ENCODE measurements around the gene PTPRA.
"Not testable (repeated sequence)": the region's sequence is repeated elsewhere in the genome, so short reads cannot be mapped to it uniquely, and the experiment has no call there.

PTPRA gene

DNA sequence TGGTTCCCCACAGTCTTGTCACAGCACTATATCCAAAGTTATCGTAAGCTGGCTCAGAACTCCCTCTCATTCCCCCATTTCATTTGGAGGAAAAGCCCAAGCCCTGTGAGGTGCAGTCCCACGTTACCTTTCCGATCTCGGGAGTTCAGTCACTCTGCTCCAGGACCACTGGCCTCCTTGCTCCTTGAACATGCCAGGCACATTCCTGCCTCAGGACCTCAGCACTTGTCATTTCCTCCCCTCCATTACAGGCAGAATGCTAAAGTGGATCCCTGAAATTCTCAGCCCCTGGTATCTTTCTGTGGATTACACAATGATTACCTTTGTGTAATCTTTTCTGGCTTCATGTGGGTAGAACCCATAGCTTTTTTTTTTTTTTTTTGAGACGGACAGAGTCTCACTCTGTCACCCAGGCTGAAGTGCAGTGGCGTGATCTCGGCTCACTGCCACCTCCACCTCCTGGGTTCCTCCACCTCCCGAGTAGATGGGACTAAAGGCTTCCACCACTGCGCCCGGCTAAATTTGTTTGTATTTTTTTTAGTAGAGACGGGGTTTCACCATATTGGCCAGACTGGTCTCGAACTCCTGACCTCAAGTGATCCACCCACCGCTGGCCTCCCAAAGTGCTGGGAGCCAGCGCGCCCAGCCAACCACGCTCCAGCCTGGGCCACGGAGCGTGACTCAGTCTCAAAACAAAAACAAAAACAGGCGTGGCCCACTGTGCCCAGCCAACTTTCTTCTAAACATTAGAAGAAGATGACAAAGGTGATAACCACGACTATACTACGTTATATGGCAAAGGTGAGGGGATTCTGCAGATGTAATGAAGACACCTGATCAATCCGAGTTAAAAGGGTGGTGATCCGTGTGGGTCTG is 194.1 kb downstream of the PTPRA start:
- no peak overlapping the region for H3K27ac Mint-ChIP-seq
- H3K36me3 Mint-ChIP-seq (ENCODE audit: low read depth): no peaks in the 10 kb centered on the region
- H3K9me3 Mint-ChIP-seq: no peaks in the 10 kb centered on the region

DNA sequence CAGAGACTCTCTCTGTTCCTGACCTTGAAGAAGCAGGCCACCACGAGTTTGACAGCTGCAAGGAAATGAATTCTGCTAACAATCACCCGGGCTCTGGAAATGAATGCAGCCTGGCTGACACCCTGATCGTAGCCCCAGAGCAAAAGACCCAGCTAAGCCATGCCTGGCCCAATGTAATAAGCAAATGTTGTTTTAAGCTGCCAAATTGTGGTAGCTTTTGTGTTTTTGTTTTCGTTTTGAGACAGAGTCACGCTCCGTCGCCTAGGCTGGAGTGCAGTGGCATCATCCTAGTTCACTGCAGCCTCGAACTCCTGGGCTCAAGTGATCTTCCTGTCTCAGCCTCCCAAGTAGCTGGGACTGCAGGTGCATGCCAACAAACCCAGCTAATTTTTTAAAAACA is 194.8 kb downstream of the PTPRA start:
- Mint-ChIP-seq H3K9me3 (no peaks in the 10 kb centered on the region), H3K4me3 (no peak overlapping the region), H3K27me3 (no peaks in the 10 kb centered on the region), H3K4me1 (ENCODE audit: low read depth) (peaks cover 22% of the 10 kb centered on the region), H3K27ac (no peak overlapping the region), H3K36me3 (ENCODE audit: low read depth) (no peaks in the 10 kb centered on the region)

More for the DNA sequence above, 194.1 kb downstream of the PTPRA start:
- Mint-ChIP-seq H3K27me3 (no peaks in the 10 kb centered on the region), H3K4me1 (ENCODE audit: low read depth) (peaks cover 19% of the 10 kb centered on the region), H3K4me3 (no peak overlapping the region)

- H3K27ac Mint-ChIP-seq: no peak overlapping the region
These were observed 196.0 kb downstream of the PTPRA start for GRCh38 chr20:3068986-3069900.

GRCh38 chr20:3070725-3071124 is 197.4 kb downstream of the PTPRA start:
- H3K4me3 Mint-ChIP-seq: peak overlapping the region; percentile 63
- no peak overlapping the region for H3K27ac Mint-ChIP-seq
- peaks cover 15% of the 10 kb centered on the region for H3K4me1 Mint-ChIP-seq (ENCODE audit: low read depth)
- H3K27me3 Mint-ChIP-seq: no peaks in the 10 kb centered on the region
- no peaks in the 10 kb centered on the region for H3K36me3 Mint-ChIP-seq (ENCODE audit: low read depth)
- H3K9me3 Mint-ChIP-seq: no peaks in the 10 kb centered on the region

More at GRCh38 chr20:3068986-3069900, 196.0 kb downstream of the PTPRA start:
- Mint-ChIP-seq H3K27me3 (no peaks in the 10 kb centered on the region), H3K4me1 (ENCODE audit: low read depth) (peaks cover 21% of the 10 kb centered on the region), H3K4me3 (no peak overlapping the region), H3K9me3 (no peaks in the 10 kb centered on the region), H3K36me3 (ENCODE audit: low read depth) (no peaks in the 10 kb centered on the region)

DNA sequence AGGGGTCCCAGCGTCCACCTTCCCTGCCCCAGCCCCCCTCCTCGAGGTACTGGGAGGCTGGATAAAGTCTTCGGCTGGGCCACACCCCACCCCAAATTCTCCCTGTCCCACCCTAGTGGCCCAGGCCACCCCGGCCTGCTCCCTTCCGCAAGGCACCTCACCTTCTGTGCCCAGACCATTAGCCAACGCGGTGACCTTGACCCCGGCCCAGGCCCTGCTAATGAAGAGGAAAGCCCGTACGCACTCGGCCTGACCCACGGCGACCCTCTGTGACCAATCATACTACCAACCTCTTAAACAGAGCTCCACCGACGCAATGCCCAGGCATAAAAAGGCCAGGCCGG is 198.0 kb downstream of the PTPRA start:
- Mint-ChIP-seq H3K27me3 (no peaks in the 10 kb centered on the region), H3K27ac (no peak overlapping the region), H3K4me3 (peak overlapping the region; percentile 63), H3K9me3 (no peaks in the 10 kb centered on the region), H3K4me1 (ENCODE audit: low read depth) (peaks cover 15% of the 10 kb centered on the region), H3K36me3 (ENCODE audit: low read depth) (no peaks in the 10 kb centered on the region)

GRCh38 chr20:3071610-3072529 is 198.6 kb downstream of the PTPRA start, which contains the start of gene OXT:
TSS of gene OXT (plus strand) at chr20:3071620. CDS start at chr20:3071656, 36 bp downstream.
- peaks cover 18% of the 10 kb centered on the region for H3K4me1 Mint-ChIP-seq (ENCODE audit: low read depth)
- H3K27ac Mint-ChIP-seq: no peak within 1 kb of the TSS
- H3K4me3 Mint-ChIP-seq: peak within 1 kb of the TSS; percentile 69

GRCh38 chr20:3072530-3073250 is 199.4 kb downstream of the PTPRA start:
- peak overlapping the region; percentile 69 for H3K4me3 Mint-ChIP-seq
- no peak overlapping the region for H3K27ac Mint-ChIP-seq
- no peaks in the 10 kb centered on the region for H3K9me3 Mint-ChIP-seq
- no peaks in the 10 kb centered on the region for H3K36me3 Mint-ChIP-seq (ENCODE audit: low read depth)
- H3K4me1 Mint-ChIP-seq (ENCODE audit: low read depth): peaks cover 27% of the 10 kb centered on the region
- peaks cover 2% of the 10 kb centered on the region for H3K27me3 Mint-ChIP-seq

More at GRCh38 chr20:3071610-3072529, 198.6 kb downstream of the PTPRA start, which contains the start of gene OXT:
- Mint-ChIP-seq H3K27me3 (no peaks in the 10 kb centered on the region), H3K36me3 (ENCODE audit: low read depth) (no peaks in the 10 kb centered on the region), H3K9me3 (no peaks in the 10 kb centered on the region)

DNA sequence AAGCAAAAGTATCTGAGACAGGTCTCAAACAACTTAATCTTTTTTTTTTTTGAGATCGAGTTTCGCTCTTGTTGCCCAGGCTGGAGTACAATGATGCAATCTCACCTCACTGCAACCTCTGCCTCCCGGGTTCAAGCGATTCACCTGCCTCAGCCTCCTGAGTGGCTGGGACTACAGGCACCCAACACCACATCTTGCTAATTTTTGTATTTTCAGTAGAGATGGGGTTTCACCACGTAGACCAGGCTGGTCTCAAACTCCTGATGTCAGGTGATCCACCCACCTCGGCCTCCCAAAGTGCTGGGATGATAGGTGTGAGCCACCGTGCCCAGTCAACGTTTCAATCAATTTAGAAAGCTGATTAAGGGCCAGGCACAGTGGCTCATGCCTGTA is 200.0 kb downstream of the PTPRA start:
- H3K27me3 Mint-ChIP-seq; H3K36me3 Mint-ChIP-seq (ENCODE audit: low read depth); H3K9me3 Mint-ChIP-seq; H3K27ac Mint-ChIP-seq: not testable (repeated sequence)
- H3K4me3 Mint-ChIP-seq: peak overlapping the region; percentile 17
- H3K4me1 Mint-ChIP-seq (ENCODE audit: low read depth): peaks cover 31% of the 10 kb centered on the region

DNA sequence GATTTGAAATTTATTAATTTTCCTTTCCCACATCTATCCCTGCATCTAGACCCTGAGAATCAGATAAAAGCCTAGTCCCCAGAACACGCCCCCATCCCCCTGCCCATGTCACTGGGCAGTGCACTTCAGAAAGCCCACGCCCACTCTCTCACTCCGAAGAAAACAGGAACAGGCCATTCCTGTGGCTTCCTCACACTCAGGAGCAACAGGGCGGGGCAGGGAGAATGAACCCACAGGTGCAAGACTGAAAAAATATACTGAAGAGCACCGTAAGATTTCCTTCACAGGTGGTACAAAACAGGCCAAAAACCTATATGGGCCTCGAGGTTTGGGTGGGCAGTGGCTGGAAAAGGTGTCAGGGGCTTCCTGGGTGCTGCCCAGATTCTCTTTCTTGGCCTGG is 201.5 kb downstream of the PTPRA start:
- Mint-ChIP-seq H3K9me3 (no peaks in the 10 kb centered on the region), H3K4me3 (no peak overlapping the region), H3K4me1 (ENCODE audit: low read depth) (peaks cover 31% of the 10 kb centered on the region), H3K27ac (no peak overlapping the region), H3K36me3 (ENCODE audit: low read depth) (no peaks in the 10 kb centered on the region), H3K27me3 (peaks cover 15% of the 10 kb centered on the region)

GRCh38 chr20:3075315-3075714 is 202.0 kb downstream of the PTPRA start:
- H3K9me3 Mint-ChIP-seq; H3K27ac Mint-ChIP-seq; H3K36me3 Mint-ChIP-seq (ENCODE audit: low read depth); H3K4me3 Mint-ChIP-seq: not testable (repeated sequence)
- Mint-ChIP-seq H3K4me1 (ENCODE audit: low read depth) (peaks cover 31% of the 10 kb centered on the region), H3K27me3 (peaks cover 17% of the 10 kb centered on the region)

GRCh38 chr20:3077618-3078134 is 204.4 kb downstream of the PTPRA start:
- H3K9me3 Mint-ChIP-seq: no peaks in the 10 kb centered on the region
- H3K27me3 Mint-ChIP-seq: peaks cover 38% of the 10 kb centered on the region
- peak overlapping the region; percentile 20 for H3K4me3 Mint-ChIP-seq
- H3K27ac Mint-ChIP-seq: no peak overlapping the region
- H3K4me1 Mint-ChIP-seq (ENCODE audit: low read depth): peaks cover 16% of the 10 kb centered on the region
- H3K36me3 Mint-ChIP-seq (ENCODE audit: low read depth): no peaks in the 10 kb centered on the region

- Mint-ChIP-seq H3K27me3 (peaks cover 55% of the 10 kb centered on the region), H3K36me3 (ENCODE audit: low read depth) (no peaks in the 10 kb centered on the region), H3K4me3 (no peak overlapping the region), H3K9me3 (no peaks in the 10 kb centered on the region), H3K27ac (no peak overlapping the region), H3K4me1 (ENCODE audit: low read depth) (peaks cover 16% of the 10 kb centered on the region)
These were observed 207.7 kb downstream of the PTPRA start for GRCh38 chr20:3080939-3081388.

GRCh38 chr20:3081641-3082040 is 208.4 kb downstream of the PTPRA start:
- Mint-ChIP-seq H3K36me3 (ENCODE audit: low read depth) (no peaks in the 10 kb centered on the region), H3K4me1 (ENCODE audit: low read depth) (peaks cover 14% of the 10 kb centered on the region), H3K27ac (no peak overlapping the region), H3K4me3 (no peak overlapping the region), H3K9me3 (no peaks in the 10 kb centered on the region), H3K27me3 (peaks cover 55% of the 10 kb centered on the region)
